Adipocyte (in vitro differentiated cells): Measurements from ENCODE around the gene PUS10.
A peak's percentile ranks its signal among the peaks of the same experiment; 100 is the strongest.
"Not testable (repeated sequence)": the region's sequence is repeated elsewhere in the genome, so short reads cannot be mapped to it uniquely, and the experiment has no call there.

Experiments
- DNase-seq: peaks from one replicate; pipeline ENCODE4 v3.0.0-alpha.2; 2015; ENCODE audit warnings: low read depth
- H3K27me3 ChIP-seq: replicated peaks from 2 replicates; pipeline ENCODE4 v1.7.0; 2013; ENCODE audit warnings: mild to moderate bottlenecking, low read length, moderate library complexity; ENCODE audit not compliant: control insufficient read depth, insufficient read depth
- H3K36me3 ChIP-seq: 2 replicates; pipeline ENCODE4 v1.7.0; 2013; ENCODE audit warnings: low read length, mild to moderate bottlenecking, moderate library complexity; ENCODE audit not compliant: control insufficient read depth, insufficient read depth, severe bottlenecking
- H3K4me1 ChIP-seq: 2 replicates; pipeline ENCODE4 v1.7.0; 2013; ENCODE audit warnings: mild to moderate bottlenecking, low read length, moderate library complexity; ENCODE audit not compliant: control insufficient read depth, insufficient read depth
- H3K4me3 ChIP-seq: 2 replicates; pipeline ENCODE4 v1.7.0; 2013; ENCODE audit warnings: mild to moderate bottlenecking, low read length, moderate library complexity
- H3K9ac ChIP-seq: 2 replicates; pipeline ENCODE4 v1.7.0; 2013; ENCODE audit warnings: mild to moderate bottlenecking, low read length, moderate library complexity
- H3K9me3 ChIP-seq: 2 replicates; pipeline ENCODE4 v1.7.0; 2013; ENCODE audit warnings: mild to moderate bottlenecking, low read length, moderate library complexity; ENCODE audit not compliant: control insufficient read depth

The PUS10 gene

DNA sequence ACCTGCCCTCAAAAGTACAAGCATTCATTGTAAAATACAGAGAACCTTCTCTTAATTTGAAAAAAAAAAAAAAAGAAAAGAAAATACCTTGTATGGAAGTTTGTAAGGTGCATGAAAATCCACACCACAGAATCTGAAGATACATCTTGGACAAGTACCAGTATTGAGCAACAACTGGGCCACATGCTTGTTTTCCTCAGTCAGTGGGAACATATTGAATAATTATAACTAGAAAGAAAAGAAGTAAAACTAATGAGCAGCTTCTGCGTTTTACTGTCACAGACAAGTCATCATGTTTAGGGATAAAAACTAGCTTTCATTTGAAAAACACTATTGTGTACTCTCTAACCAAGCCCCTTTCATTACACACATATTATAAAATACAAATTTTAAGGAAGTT lies 6.4 kb downstream of the PUS10 start:
- H3K4me1 ChIP-seq: peaks cover 36% of the 10 kb centered on the region
- H3K27me3 ChIP-seq: no peaks in the 10 kb centered on the region
- H3K4me3 ChIP-seq: peak overlapping the region; percentile 56
- H3K36me3 ChIP-seq: no peaks in the 10 kb centered on the region
- DNase-seq: peak; percentile 67
- H3K9me3 ChIP-seq: no peaks in the 10 kb centered on the region
- peak overlapping the region; percentile 66 for H3K9ac ChIP-seq

DNA sequence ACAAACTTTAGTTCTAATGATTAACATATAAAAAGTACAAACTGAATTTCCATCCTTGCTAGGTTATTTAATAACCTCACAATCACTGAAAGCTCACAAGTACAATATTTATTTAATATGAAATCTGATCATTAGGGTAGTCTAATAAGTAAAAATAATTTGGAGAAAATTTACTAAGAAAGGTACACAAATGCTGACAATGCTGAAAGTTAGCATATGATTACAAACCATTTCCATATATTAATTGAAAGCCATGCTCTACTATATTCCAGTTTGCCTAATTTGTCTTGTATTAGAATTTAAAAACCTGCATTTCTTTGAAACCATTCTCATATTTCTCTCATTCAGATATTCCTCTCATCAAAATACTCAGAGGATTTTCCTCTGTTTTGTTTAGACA lies 8.7 kb downstream of the PUS10 start:
- Histone ChIP-seq H3K27me3 (no peaks in the 10 kb centered on the region), H3K36me3 (no peaks in the 10 kb centered on the region), H3K4me1 (peaks cover 23% of the 10 kb centered on the region), H3K9me3 (no peaks in the 10 kb centered on the region), H3K4me3 (no peak overlapping the region), H3K9ac (no peak overlapping the region)
- DNase-seq: no peak

GRCh38 chr2:61006486-61007105 lies 11.5 kb downstream of the PUS10 start:
- no peak overlapping the region for H3K9ac ChIP-seq
- peaks cover 13% of the 10 kb centered on the region for H3K4me1 ChIP-seq
- H3K36me3 ChIP-seq: no peaks in the 10 kb centered on the region
- no peaks in the 10 kb centered on the region for H3K27me3 ChIP-seq
- DNase-seq: no peak
- no peaks in the 10 kb centered on the region for H3K9me3 ChIP-seq
- H3K4me3 ChIP-seq: no peak overlapping the region

DNA sequence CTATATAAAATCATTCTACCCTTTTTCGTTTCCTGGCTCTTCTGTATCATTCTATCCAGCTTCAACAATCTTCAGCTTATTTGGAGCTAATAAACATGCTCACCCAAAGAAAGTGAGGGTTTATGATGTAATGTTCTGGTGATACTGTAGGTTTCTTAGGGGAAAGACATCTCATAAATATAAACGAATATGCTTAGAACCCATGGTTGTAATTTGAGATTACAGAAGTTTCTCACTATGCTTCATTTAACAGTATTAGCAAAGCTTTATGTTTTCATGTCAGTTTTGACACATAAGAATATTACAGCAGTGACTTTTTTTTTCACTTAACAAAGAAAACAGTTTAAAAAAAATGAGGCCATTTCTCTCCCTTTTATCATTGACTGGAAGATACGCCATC lies 12.3 kb downstream of the PUS10 start:
- no peaks in the 10 kb centered on the region for H3K9me3 ChIP-seq
- H3K27me3 ChIP-seq: no peaks in the 10 kb centered on the region
- H3K4me3 ChIP-seq: no peak overlapping the region
- peaks cover 10% of the 10 kb centered on the region for H3K4me1 ChIP-seq
- no peak for DNase-seq
- H3K36me3 ChIP-seq: no peaks in the 10 kb centered on the region
- H3K9ac ChIP-seq: no peak overlapping the region

- no peaks in the 10 kb centered on the region for H3K9me3 ChIP-seq
- no peak overlapping the region for H3K9ac ChIP-seq
- H3K36me3 ChIP-seq: no peaks in the 10 kb centered on the region
- no peaks in the 10 kb centered on the region for H3K4me1 ChIP-seq
- H3K27me3 ChIP-seq: no peaks in the 10 kb centered on the region
- peak; percentile 81 for DNase-seq
- H3K4me3 ChIP-seq: no peak overlapping the region
These were observed 19.2 kb downstream of the PUS10 start for GRCh38 chr2:60998628-60999545.

DNA sequence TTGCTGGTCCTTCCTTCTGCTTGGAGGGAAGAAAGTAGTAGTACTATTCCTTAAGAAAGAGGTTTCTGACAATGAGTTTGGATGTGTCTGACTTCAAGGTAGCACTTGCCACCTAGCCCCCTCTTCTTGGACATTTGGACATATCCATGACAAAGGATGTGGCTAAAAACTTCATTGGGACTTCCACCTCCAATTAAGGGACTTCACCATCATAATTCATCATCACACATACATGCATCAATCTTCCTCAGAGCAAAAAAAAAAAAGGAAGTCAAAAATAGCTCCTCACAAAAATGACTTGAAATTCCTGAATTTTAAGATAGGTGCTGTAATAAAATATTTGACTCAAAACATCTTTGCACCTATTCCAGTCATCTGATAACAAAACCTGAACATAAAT lies 23.9 kb downstream of the PUS10 start:
- H3K9ac ChIP-seq: no peak overlapping the region
- H3K4me1 ChIP-seq: no peaks in the 10 kb centered on the region
- no peak for DNase-seq
- peaks cover 18% of the 10 kb centered on the region for H3K9me3 ChIP-seq
- H3K27me3 ChIP-seq: no peaks in the 10 kb centered on the region
- no peak overlapping the region for H3K4me3 ChIP-seq
- no peaks in the 10 kb centered on the region for H3K36me3 ChIP-seq

DNA sequence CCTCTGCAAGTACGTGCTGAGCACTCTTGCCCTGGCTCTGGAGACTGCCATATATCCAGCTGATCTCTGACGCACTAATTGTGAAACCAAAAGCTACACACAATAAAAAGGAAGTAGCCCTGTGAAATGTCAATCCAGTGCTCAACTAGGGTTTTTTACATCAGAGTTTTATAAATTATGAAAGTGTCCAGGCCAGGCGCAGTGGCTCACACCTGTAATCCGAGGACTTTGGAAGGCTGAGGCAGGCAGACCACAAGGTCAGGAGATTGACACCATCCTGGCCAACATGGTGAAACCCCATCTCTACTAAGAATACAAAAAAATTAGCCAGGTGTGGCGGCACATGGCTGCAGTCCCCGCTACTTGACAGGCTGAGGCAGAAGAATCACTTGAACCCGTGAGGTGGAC lies 25.1 kb downstream of the PUS10 start:
- Histone ChIP-seq H3K4me3 (no peak overlapping the region), H3K36me3 (no peaks in the 10 kb centered on the region), H3K4me1 (no peaks in the 10 kb centered on the region), H3K27me3 (no peaks in the 10 kb centered on the region), H3K9me3 (peaks cover 18% of the 10 kb centered on the region), H3K9ac (no peak overlapping the region)
- no peak for DNase-seq

GRCh38 chr2:60991644-60992043 lies 26.4 kb downstream of the PUS10 start:
- peaks cover 18% of the 10 kb centered on the region for H3K9me3 ChIP-seq
- no peak overlapping the region for H3K4me3 ChIP-seq
- no peaks in the 10 kb centered on the region for H3K4me1 ChIP-seq
- H3K27me3 ChIP-seq: no peaks in the 10 kb centered on the region
- no peak overlapping the region for H3K9ac ChIP-seq
- DNase-seq: no peak
- no peaks in the 10 kb centered on the region for H3K36me3 ChIP-seq

- no peak overlapping the region for H3K9ac ChIP-seq
- H3K4me3 ChIP-seq: no peak overlapping the region
- H3K36me3 ChIP-seq: no peaks in the 10 kb centered on the region
- no peaks in the 10 kb centered on the region for H3K27me3 ChIP-seq
- no peaks in the 10 kb centered on the region for H3K4me1 ChIP-seq
- H3K9me3 ChIP-seq: peaks cover 18% of the 10 kb centered on the region
- peak; percentile 7 for DNase-seq
These were observed 28.8 kb downstream of the PUS10 start for GRCh38 chr2:60989259-60989658.

DNA sequence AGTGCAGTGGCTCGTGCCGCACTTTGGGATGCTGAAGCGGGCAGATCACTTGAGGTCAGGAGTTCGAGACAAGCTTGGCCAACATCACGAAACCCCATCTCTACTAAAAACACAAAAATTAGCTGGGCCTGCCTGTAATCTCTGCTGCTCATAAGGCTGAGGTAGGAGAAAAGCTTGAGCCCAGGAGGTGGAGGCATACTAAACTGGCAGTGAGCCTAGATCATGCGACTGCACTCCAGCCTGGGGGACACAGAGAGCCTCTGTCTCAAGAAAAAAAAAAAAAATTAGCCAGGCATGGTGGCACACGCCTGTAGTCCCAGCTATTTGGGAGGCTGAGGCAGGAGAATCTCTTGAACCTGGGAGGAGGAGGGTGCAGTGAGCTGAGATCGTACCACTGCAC lies 30.4 kb downstream of the PUS10 start:
- not testable (repeated sequence) for H3K36me3 ChIP-seq, H3K4me3 ChIP-seq, H3K9ac ChIP-seq, H3K27me3 ChIP-seq, DNase-seq, H3K4me1 ChIP-seq
- H3K9me3 ChIP-seq: peaks cover 17% of the 10 kb centered on the region

- no peak for DNase-seq
- H3K4me3 ChIP-seq: no peak overlapping the region
These were observed 31.0 kb downstream of the PUS10 start for GRCh38 chr2:60987041-60987440.

More at GRCh38 chr2:60987041-60987440, 31.0 kb downstream of the PUS10 start:
- peaks cover 11% of the 10 kb centered on the region for H3K9me3 ChIP-seq
- no peak overlapping the region for H3K9ac ChIP-seq
- no peaks in the 10 kb centered on the region for H3K27me3 ChIP-seq
- no peaks in the 10 kb centered on the region for H3K4me1 ChIP-seq
- no peaks in the 10 kb centered on the region for H3K36me3 ChIP-seq
